ENCODE measurements around the gene UBASH3A.

UBASH3A gene

DNA sequence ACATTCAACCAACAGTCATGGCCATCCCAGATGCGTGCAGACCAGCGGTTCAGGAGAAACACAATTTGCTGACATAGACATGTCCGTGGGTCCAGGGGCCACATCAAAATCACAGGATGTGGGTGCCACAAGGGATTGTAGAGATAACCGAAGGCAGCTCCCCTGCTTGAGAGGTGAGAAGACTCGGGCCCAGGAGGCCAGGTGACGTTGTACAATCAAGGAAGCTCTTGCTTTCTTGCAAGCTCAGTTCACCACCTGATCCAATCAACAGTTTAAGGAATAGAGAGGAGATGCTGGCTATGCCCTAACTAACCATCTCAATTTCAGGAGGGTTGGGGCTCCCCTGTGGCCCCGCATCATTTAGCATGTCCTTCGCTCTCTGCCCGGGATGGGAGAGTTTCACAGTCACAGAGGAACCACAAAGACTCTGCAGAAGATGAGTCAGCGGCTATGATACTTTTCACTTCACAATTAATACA, 19.5 kb downstream of the UBASH3A start:
- in situ Hi-C loops (cut with MboI; ENCODE audit: low pct_unique_long_range_greater_than_20kb, low sequenced_read_pairs) = no loop called here
- no peak for DNase-seq

- in situ Hi-C loops (cut with MboI; ENCODE audit: low pct_unique_long_range_greater_than_20kb, low sequenced_read_pairs) = no loop called here
- DNase-seq = no peak
Measured at GRCh38 chr21:42423685-42424084, 20.0 kb downstream of the UBASH3A start.

DNA sequence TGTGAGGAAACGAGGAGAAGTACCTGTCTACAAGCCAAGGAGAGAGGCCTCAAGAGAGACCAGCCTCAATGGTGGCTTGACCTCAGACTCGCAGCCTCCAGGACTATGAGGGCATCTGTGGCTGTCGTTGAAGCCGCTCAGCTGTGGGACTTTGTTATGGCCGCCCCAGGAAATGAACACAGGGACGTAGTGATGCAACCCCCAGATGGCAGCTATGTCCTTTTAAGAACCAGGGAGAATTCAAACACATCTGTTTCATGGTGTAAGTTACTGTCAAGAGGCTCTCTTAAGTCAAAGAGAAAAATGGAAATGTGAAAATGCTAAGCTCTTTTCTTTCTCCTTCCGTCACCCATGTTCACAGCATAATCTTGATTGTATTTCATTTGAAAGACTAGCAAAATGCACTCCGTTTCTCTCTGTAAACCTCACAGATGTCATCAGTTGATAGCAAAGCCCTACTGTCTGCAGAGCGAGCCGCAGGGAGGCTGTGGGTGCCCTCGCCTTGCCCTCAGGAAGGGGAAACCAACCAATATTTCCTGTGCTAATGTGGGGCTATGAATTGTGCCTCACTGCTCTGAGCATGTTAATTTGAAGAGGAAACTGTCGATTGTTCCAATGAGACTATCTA, 21.3 kb downstream of the UBASH3A start:
- in situ Hi-C loops (cut with MboI; ENCODE audit: low pct_unique_long_range_greater_than_20kb, low sequenced_read_pairs) = loop anchor here (25.0 kb wide), 1 partner anchor 263 kb away; no protein-coding TSS in a partner anchor
- peak; percentile 76 for DNase-seq

DNA sequence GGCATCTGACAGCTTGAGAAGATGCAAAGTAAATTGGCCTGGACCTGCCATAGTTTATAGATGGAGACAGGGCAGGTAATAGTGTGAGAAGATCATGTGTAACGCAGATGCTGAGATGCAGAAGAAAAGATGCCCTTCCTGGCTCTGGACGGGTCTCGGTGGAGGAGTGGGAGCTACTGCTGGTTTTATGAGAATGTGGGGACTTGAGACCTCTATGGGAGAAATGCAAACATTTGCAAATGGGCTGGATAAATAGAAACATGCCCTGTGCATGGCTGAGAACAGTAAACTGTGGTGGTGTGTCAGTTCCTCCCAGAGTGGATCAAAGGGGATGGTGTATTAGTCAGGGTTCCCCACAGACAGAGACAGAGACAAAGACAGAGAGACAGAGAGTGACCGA, 21.9 kb downstream of the UBASH3A start:
- in situ Hi-C loops (cut with MboI; ENCODE audit: low pct_unique_long_range_greater_than_20kb, low sequenced_read_pairs) = loop anchor here (25.0 kb wide), 1 partner anchor 263 kb away; no protein-coding TSS in a partner anchor
- DNase-seq = no peak

GRCh38 chr21:42426424-42426823, 22.7 kb downstream of the UBASH3A start:
- DNase-seq = no peak
- in situ Hi-C loops (cut with MboI; ENCODE audit: low pct_unique_long_range_greater_than_20kb, low sequenced_read_pairs) = loop anchor here (25.0 kb wide), 1 partner anchor 264 kb away; no protein-coding TSS in a partner anchor

DNA sequence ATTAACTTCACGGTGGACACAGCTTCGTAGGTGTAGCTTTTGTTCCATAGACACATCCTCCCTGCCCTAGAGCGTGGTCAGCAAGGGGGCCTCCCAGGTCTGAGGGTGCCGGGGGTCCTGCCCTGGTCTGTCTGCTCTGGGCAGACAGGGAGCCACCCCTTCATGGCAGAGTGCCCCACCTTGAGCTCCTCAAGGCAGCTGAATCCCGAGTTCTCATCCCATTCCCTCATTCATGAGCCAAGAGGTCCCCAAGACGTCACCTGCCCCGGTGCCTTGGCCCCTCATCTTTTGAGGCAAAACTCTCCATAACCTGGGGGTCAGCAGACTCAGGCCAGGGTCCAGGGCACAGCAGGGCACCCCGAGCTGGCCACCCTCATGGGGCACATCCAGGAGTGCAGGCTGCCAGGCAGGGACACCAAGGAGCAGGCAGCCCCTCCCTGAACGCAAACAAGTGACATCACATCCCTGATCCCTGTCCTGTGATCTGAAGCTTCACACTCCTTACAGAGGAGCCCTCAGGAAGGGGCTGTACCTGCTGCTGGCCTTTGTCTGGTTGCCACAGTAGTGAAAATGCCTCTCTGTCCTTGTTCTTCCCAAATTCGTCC, 23.3 kb downstream of the UBASH3A start:
- no peak for DNase-seq
- in situ Hi-C loops (cut with MboI; ENCODE audit: low pct_unique_long_range_greater_than_20kb, low sequenced_read_pairs) = loop anchor here (25.0 kb wide), 1 partner anchor 265 kb away; no protein-coding TSS in a partner anchor

- no peak for DNase-seq
- in situ Hi-C loops (cut with MboI; ENCODE audit: low pct_unique_long_range_greater_than_20kb, low sequenced_read_pairs) = loop anchor here (25.0 kb wide), 1 partner anchor 266 kb away; no protein-coding TSS in a partner anchor
Measured at GRCh38 chr21:42427809-42428419, 24.2 kb downstream of the UBASH3A start.

DNA sequence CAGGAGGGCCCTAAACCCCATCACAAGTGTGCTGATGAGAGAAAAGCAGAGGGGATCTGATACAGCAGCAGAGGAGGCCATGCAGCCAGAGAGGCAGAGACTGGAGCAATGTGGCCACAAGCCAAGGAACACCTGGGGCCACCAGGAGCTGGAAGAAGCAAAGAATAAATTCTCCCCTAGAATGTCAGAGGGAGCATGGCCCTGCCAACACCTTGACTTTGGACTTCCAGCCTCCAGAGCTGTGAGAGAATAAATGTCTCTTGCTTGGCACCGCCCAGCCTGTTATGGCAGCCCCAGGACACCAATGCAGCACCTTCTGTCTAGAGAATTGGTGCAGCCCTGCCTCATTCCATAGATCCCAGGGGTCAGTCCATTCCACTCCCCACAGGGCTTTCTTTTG, 25.3 kb downstream of the UBASH3A start:
- in situ Hi-C loops (cut with MboI; ENCODE audit: low pct_unique_long_range_greater_than_20kb, low sequenced_read_pairs) = loop anchor here (25.0 kb wide), 1 partner anchor 267 kb away; no protein-coding TSS in a partner anchor
- DNase-seq = no peak

- no peak for DNase-seq
- in situ Hi-C loops (cut with MboI; ENCODE audit: low pct_unique_long_range_greater_than_20kb, low sequenced_read_pairs) = loop anchor here (25.0 kb wide), 1 partner anchor 268 kb away; no protein-coding TSS in a partner anchor
Measured at GRCh38 chr21:42429856-42430255, 26.2 kb downstream of the UBASH3A start.

DNA sequence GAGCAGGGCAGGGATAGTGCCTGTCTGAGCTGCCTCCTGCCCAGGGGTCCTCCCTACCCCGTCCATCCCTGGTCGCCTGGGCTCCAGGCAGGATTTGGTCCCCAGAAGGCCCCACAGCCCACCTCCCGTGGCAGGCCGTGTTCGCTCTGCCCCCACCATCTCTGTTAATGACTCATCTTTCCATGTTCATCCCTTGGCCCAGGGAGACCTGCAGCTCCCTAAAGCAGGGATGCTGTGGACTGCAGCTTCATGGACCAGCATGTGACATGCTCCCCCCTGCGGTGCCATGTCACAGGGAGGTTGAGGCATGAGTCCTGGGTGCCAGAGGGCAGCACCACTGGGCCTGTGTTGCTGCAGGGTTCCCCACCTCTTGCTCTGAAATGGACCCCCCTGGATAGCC, 26.8 kb downstream of the UBASH3A start:
- in situ Hi-C loops (cut with MboI; ENCODE audit: low pct_unique_long_range_greater_than_20kb, low sequenced_read_pairs) = loop anchor here (25.0 kb wide), 1 partner anchor 268 kb away; no protein-coding TSS in a partner anchor
- no peak for DNase-seq

- DNase-seq = no peak
- in situ Hi-C loops (cut with MboI; ENCODE audit: low pct_unique_long_range_greater_than_20kb, low sequenced_read_pairs) = loop anchor here (25.0 kb wide), 1 partner anchor 269 kb away; no protein-coding TSS in a partner anchor
Measured at GRCh38 chr21:42431196-42431595, 27.5 kb downstream of the UBASH3A start.

DNA sequence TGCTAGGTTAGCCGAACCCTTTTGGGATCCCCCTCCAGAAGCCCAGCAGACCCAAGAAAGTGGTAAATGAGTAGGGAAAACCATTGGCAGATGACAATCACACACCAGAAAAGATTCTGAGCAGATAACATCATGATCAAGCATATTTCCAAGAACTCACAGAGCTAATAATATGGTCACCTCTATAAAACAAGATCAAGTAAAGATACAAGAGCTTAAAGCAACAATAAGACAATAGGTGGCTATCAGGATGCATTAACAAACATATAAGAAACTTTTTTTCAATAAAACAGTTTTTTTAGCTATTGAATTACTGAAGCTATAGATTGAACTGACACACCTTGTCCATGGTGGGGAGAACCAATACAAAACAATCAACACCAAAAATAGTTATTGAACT, 29.0 kb downstream of the UBASH3A start:
- no peak for DNase-seq
- in situ Hi-C loops (cut with MboI; ENCODE audit: low pct_unique_long_range_greater_than_20kb, low sequenced_read_pairs) = loop anchor here (25.0 kb wide), 1 partner anchor 270 kb away; no protein-coding TSS in a partner anchor

DNA sequence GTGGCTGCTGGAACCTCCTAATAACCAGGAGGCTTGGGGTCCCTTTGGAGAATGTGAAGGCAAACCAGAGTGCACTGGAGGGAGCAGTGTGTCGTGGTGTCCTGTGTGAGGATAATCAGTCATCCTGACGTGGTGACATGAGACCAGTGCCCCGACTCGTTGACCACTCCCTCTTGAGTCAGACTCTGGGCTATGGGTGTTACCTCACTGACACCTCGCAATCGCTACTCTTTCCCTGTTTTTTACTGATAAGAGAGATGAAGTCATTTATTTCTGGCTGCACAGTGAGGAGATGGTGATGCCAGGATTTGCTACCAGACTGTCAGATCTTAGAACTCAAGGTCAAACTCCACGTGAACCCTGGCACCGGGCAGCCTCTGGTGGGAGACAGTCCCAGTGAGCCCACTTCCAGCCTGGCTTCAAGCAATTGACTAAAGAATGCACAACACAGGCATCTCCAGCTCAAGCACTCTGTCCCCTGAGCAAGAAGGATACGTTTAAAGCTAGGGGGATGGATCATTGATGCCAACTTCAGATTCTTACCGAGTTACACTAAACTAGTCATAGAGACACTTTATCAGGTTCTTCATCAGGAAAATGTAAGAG, 30.3 kb downstream of the UBASH3A start:
- in situ Hi-C loops (cut with MboI; ENCODE audit: low pct_unique_long_range_greater_than_20kb, low sequenced_read_pairs) = loop anchor here (25.0 kb wide), 1 partner anchor 272 kb away; no protein-coding TSS in a partner anchor
- no peak for DNase-seq

DNA sequence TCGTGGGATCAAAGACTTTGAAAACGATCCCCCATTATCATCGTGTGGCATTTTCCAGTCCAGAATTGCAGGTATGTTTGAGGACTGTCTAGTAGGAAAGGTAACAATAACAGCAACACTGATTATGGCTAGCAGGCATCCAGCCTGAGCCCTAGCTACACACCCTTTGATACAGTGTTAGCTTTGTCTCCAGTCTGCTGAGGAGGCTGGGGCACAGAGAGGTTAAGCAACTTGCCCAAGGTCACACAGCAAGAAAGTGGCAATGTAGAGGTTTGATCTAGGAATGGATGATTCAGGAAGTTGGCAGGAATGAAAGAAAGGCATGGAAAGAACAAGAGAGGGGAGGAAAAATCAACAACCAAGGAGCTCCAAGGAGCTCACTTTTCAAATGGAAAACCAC, 31.2 kb downstream of the UBASH3A start:
- in situ Hi-C loops (cut with MboI; ENCODE audit: low pct_unique_long_range_greater_than_20kb, low sequenced_read_pairs) = loop anchor here (25.0 kb wide), 1 partner anchor 273 kb away; no protein-coding TSS in a partner anchor
- no peak for DNase-seq

GRCh38 chr21:42435401-42435800, 31.7 kb downstream of the UBASH3A start:
- in situ Hi-C loops (cut with MboI; ENCODE audit: low pct_unique_long_range_greater_than_20kb, low sequenced_read_pairs) = loop anchor here (25.0 kb wide), 1 partner anchor 273 kb away; no protein-coding TSS in a partner anchor
- DNase-seq = no peak

GRCh38 chr21:42435833-42436232, 32.1 kb downstream of the UBASH3A start:
- no peak for DNase-seq
- in situ Hi-C loops (cut with MboI; ENCODE audit: low pct_unique_long_range_greater_than_20kb, low sequenced_read_pairs) = loop anchor here (25.0 kb wide), 1 partner anchor 274 kb away; no protein-coding TSS in a partner anchor

GRCh38 chr21:42436914-42437313, 33.2 kb downstream of the UBASH3A start:
- no peak for DNase-seq
- in situ Hi-C loops (cut with MboI; ENCODE audit: low pct_unique_long_range_greater_than_20kb, low sequenced_read_pairs) = loop anchor here (25.0 kb wide), 1 partner anchor 275 kb away; no protein-coding TSS in a partner anchor

DNA sequence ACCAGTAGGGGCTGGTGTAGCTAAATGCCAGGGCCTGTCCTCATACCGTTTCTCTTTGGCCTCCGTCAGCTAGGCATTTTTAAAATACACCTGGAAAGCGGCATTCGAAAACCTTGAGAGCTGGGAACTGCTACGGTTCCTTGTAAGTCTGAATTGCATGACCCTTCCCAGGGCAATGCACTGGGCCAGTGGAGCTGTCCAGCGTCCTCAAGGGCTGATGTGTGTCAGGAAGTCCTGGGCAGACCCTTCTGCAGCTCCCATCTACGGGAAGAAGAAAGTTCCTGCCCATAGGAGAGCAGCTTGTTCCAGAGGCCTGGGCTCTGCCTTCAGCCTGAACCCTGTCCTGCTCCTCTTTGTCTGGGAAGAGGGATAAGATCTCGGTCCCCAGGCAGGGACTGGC, 34.1 kb downstream of the UBASH3A start:
- in situ Hi-C loops (cut with MboI; ENCODE audit: low pct_unique_long_range_greater_than_20kb, low sequenced_read_pairs) = loop anchor here (25.0 kb wide), 1 partner anchor 275 kb away; no protein-coding TSS in a partner anchor
- no peak for DNase-seq

Measured in KBM-7 (cell line).